Tibial artery (tissue), 4 donors: ENCODE measurements around the gene HSF4.
"Not testable (repeated sequence)": the region's sequence is repeated elsewhere in the genome, so short reads cannot be mapped to it uniquely, and the experiment has no call there.

Experiments used
- DNase-seq, 2 donors: peaks; one replicate each; pipeline ENCODE4 v3.0.0-alpha.2; 2019
- H3K27ac ChIP-seq, 2 donors: fragments of 200-600 bp; sonication (generic) in 1 of 2; 1 replicate in 1 of 2; 2 replicates in 1 of 2; pipeline ENCODE4 v1.5.1; 2018 to 2019; ENCODE audit warnings: mild to moderate bottlenecking in 1 of 2
- H3K27me3 ChIP-seq, 2 donors: fragments of 200-600 bp; sonication (generic) in 1 of 2; one replicate each; pipeline versions ENCODE4 v1.5.1 to v1.6.0; 2016 to 2019
- H3K36me3 ChIP-seq, 3 donors: fragments of 200-600 bp; sonication (generic) in 2 of 3; one replicate each; pipeline ENCODE4 v1.5.1; 2016 to 2019; ENCODE audit warnings: mild to moderate bottlenecking in 2 of 3
- H3K4me1 ChIP-seq, 4 donors: fragments of 200-600 bp; sonication (generic) in 2 of 4; 1 replicate in 3 of 4; 2 replicates in 1 of 4; pipeline ENCODE4 v1.5.1; 2016 to 2019
- H3K4me3 ChIP-seq, 2 donors: fragments of 200-600 bp; sonication (generic) in 1 of 2; 1 replicate in 1 of 2; 2 replicates in 1 of 2; pipeline ENCODE4 v1.5.1; 2018 to 2019; ENCODE audit warnings: mild to moderate bottlenecking in 2 of 2
- H3K9me3 ChIP-seq, 3 donors: fragments of 200-600 bp; sonication (generic) in 1 of 3; one replicate each; pipeline ENCODE4 v1.5.1; 2016 to 2019
- intact Hi-C: fragments of 100-400 bp; cut with DNase I; formaldehyde crosslinking; loops from one replicate; pipeline ENCODE4 v1.15.0; 2023; ENCODE audit warnings: low total_unique reads
- TF ChIP-seq, protein P1 (sequence below), 2 experiments: fragments of 200-600 bp in 1 of 2; fragments of 450-650 bp in 1 of 2; IDR thresholded peaks; one replicate each; pipeline ENCODE4 v1.5.1; 2017 to 2019; ENCODE audit warnings: antibody characterized with exemption in 2 of 2, mild to moderate bottlenecking in 1 of 2, moderate library complexity in 1 of 2

HSF4 gene

DNA sequence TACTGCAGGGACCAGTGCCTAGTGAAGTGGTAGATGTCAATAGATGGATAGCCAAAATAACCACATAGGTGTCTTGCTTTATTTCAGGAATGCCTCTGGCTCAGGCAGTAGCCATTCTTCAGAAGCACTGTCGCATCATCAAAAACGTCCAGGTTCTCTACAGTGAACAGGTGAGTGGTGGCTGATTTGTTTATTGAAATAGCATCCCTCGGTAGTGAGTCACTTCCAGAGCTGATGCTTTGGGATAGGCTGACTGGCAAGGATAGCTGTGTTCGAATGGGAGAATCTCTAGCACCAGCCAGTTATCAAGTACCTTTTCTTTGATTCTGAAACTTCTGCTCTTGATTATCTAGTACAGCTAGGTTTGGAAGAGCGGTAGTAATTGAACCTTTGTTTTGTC, 44.5 kb upstream of the HSF4 start:
- no peaks in the 10 kb centered on the region for H3K9me3 ChIP-seq
- no peaks in the 10 kb centered on the region for H3K27me3 ChIP-seq
- no peaks in the 10 kb centered on the region for H3K4me1 ChIP-seq
- peak in 1 of 2 donors; percentile 3 for DNase-seq
- no peak overlapping the region for H3K4me3 ChIP-seq
- H3K36me3 ChIP-seq: peaks cover 40 to 61% (median 46%) of the 10 kb centered on the region in 3 donors
- H3K27ac ChIP-seq: no peak overlapping the region
- intact Hi-C loops: no loop called here
- TF ChIP-seq, protein P1, sequence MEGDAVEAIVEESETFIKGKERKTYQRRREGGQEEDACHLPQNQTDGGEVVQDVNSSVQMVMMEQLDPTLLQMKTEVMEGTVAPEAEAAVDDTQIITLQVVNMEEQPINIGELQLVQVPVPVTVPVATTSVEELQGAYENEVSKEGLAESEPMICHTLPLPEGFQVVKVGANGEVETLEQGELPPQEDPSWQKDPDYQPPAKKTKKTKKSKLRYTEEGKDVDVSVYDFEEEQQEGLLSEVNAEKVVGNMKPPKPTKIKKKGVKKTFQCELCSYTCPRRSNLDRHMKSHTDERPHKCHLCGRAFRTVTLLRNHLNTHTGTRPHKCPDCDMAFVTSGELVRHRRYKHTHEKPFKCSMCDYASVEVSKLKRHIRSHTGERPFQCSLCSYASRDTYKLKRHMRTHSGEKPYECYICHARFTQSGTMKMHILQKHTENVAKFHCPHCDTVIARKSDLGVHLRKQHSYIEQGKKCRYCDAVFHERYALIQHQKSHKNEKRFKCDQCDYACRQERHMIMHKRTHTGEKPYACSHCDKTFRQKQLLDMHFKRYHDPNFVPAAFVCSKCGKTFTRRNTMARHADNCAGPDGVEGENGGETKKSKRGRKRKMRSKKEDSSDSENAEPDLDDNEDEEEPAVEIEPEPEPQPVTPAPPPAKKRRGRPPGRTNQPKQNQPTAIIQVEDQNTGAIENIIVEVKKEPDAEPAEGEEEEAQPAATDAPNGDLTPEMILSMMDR (IDR thresholded peaks at IDR 0.05): no peak

DNA sequence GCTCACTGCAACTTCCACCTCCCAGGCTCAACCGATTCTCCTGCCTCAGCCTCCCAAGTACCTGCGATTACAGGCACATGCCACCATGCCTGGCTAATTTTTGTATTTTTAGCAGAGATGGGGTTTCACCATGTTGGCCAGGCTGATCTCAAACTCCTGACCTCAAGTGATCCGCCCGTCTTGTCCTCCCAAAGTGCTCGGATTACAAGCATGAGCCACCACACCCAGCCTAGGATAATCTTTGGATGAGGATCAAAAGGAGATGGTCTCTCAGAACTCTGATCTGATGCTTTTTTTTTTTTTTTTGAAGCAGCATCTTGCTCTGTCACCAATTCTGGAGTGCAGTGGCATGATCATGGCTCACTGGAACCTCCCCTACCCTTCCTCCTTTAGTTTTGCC, 41.7 kb upstream of the HSF4 start:
- peak in 1 of 2 donors; percentile 23 for DNase-seq
- H3K27me3 ChIP-seq, H3K27ac ChIP-seq, H3K4me1 ChIP-seq, H3K4me3 ChIP-seq, H3K9me3 ChIP-seq, intact Hi-C loops: not testable (repeated sequence)
- H3K36me3 ChIP-seq: peaks cover 48 to 83% (median 56%) of the 10 kb centered on the region in 3 donors

DNA sequence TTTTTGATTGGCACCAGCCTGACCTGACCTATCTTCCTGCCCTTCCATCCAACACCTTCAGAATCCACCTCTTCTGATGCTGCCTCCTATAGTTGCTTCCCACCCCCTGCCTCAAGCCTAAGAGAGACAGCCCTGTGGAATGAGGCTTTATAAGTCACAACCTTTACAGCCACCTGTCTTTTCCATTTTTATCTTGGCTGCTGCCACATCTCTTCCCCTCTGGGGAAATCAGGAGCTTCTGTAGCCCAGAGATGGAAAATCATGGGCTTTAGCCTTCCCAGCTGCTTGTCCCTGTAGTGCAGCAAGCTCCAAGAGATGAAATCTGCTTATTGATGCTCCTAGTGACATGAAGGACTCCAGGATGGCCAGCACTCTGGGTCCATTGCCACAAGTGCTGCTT, 36.1 kb upstream of the HSF4 start:
- intact Hi-C loops: no loop called here
- H3K4me1 ChIP-seq: no peaks in the 10 kb centered on the region
- TF ChIP-seq, protein P1 (IDR thresholded peaks at IDR 0.05): no peak
- peaks cover 38 to 99% (median 41%) of the 10 kb centered on the region in 3 donors for H3K36me3 ChIP-seq
- no peaks in the 10 kb centered on the region for H3K27me3 ChIP-seq
- DNase-seq: no peak
- H3K4me3 ChIP-seq: no peak overlapping the region
- H3K27ac ChIP-seq: no peak overlapping the region
- no peaks in the 10 kb centered on the region for H3K9me3 ChIP-seq

DNA sequence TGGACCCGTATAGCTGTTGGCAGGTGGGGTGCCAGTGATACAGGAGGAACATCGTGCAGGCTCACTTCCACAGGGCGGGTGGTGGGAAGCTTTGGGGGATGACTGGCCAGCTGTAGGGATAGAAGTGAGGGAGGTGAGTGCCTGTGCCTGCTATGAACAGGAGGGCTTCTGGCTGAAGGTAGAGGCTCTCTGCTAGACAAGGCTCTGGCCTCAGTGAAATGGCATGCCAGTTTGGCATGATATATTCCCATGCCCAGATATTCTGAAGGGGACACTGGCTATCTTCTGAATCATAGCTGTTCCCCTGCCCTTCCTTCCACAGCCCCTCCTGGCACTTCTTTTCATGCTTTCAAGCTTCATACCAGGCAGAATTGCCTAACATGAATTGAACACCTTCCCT, 35.7 kb upstream of the HSF4 start:
- Histone ChIP-seq H3K9me3 (no peaks in the 10 kb centered on the region), H3K36me3 (peaks cover 36 to 99% (median 38%) of the 10 kb centered on the region in 3 donors), H3K4me3 (no peak overlapping the region), H3K27me3 (no peaks in the 10 kb centered on the region), H3K4me1 (no peaks in the 10 kb centered on the region), H3K27ac (no peak overlapping the region)
- DNase-seq: no peak
- TF ChIP-seq, protein P1 (IDR thresholded peaks at IDR 0.05): no peak
- intact Hi-C loops: no loop called here

DNA sequence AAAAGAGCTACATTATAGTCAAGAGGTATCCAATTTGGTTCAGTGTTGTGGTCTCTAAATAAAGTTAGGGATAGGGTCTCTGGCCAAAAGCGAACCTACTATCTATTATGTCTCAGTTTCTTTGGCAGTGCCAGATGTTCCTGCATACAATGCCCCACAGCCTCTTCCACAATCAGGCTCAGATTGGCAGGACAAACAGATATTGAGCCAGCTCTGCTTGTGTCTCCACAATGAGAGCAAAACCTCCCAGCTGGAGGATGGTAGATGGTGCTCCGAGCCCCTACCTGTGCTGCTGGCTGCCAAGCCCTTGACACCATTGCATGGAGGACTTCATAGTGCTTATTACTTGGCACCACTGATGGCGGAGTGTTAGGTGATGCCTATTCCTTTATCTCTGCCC, 35.1 kb upstream of the HSF4 start:
- TF ChIP-seq, protein P1 (IDR thresholded peaks at IDR 0.05): no peak
- Histone ChIP-seq H3K27me3 (no peaks in the 10 kb centered on the region), H3K27ac (no peak overlapping the region), H3K4me1 (no peaks in the 10 kb centered on the region), H3K9me3 (no peaks in the 10 kb centered on the region), H3K4me3 (no peak overlapping the region), H3K36me3 (peaks cover 36 to 99% (median 38%) of the 10 kb centered on the region in 3 donors)
- no peak for DNase-seq
- intact Hi-C loops: no loop called here

DNA sequence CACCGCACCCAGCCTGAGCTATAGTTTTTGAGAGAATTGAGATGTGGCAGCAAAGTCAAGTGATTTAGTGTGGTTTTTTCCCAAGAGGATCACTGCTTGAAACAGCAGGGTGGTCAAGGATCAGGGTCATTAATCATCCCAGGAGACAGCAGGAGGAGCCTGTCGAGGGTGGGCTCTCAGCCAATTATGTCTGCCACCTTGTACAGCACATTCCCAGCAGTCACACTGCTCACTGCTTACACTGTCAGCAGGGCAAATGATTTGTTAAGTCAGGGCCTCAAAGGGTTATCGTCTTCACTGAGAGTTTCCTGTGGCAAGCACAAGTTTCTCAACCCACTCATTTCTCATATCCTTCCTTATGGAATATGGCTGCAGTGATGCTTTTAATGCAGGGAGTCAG, 26.9 kb upstream of the HSF4 start:
- no peaks in the 10 kb centered on the region for H3K27me3 ChIP-seq
- no peak for DNase-seq
- intact Hi-C loops: no loop called here
- H3K27ac ChIP-seq: no peak overlapping the region
- peaks cover 88 to 99% (median 95%) of the 10 kb centered on the region in 3 donors for H3K36me3 ChIP-seq
- no peak overlapping the region for H3K4me3 ChIP-seq
- H3K9me3 ChIP-seq: no peaks in the 10 kb centered on the region
- no peaks in the 10 kb centered on the region for H3K4me1 ChIP-seq
- TF ChIP-seq, protein P1 (IDR thresholded peaks at IDR 0.05): no peak
